WTC11 (cell line): Measurements from ENCODE around the gene GJE1.
A peak's percentile ranks its signal among the peaks of the same experiment; 100 is the strongest.

Experiments
- CTCF ChIP-seq: fragments of 200-600 bp; IDR thresholded peaks from 2 replicates; pipeline ENCODE4 v1.8.0; 2022; ENCODE audit warnings: antibody characterized with exemption
- EMX1 ChIP-seq: fragments of 250-450 bp; sonication (Bioruptor Pico); IDR thresholded peaks from 2 replicates; pipeline ENCODE4 v1.8.0; 2021; ENCODE audit warnings: mild to moderate bottlenecking
- ETV6 ChIP-seq: sonication (generic); formaldehyde crosslinking; IDR thresholded peaks from 2 replicates; pipeline ENCODE4 v1.8.1; 2022; ENCODE audit warnings: mild to moderate bottlenecking, missing genetic modification reagents
- FOXP1 ChIP-seq: sonication (generic); formaldehyde crosslinking; IDR thresholded peaks from 2 replicates; pipeline ENCODE4 v1.8.0; 2022; ENCODE audit warnings: missing genetic modification reagents, mild to moderate bottlenecking, moderate library complexity, borderline replicate concordance
- MXD4 ChIP-seq: fragments of 250-450 bp; sonication (Bioruptor Pico); IDR thresholded peaks from 2 replicates; pipeline ENCODE4 v1.8.0; 2021; ENCODE audit warnings: mild to moderate bottlenecking, moderate library complexity, borderline replicate concordance
- NR1H2 ChIP-seq: sonication (generic); formaldehyde crosslinking; IDR thresholded peaks from 2 replicates; pipeline ENCODE4 v1.9.0; 2021; ENCODE audit warnings: mild to moderate bottlenecking, moderate library complexity, missing genetic modification reagents
- USF2 ChIP-seq: sonication (generic); formaldehyde crosslinking; IDR thresholded peaks from 2 replicates; pipeline ENCODE4 v1.8.1; 2023; ENCODE audit warnings: mild to moderate bottlenecking, missing genetic modification reagents, moderate library complexity
- ZBTB21 ChIP-seq: sonication (generic); formaldehyde crosslinking; IDR thresholded peaks from 2 replicates; pipeline ENCODE4 v1.8.1; 2023; ENCODE audit warnings: mild to moderate bottlenecking, missing genetic modification reagents, borderline replicate concordance
- ZNF121 ChIP-seq: sonication (generic); formaldehyde crosslinking; IDR thresholded peaks from 2 replicates; pipeline ENCODE4 v1.8.0; 2023; ENCODE audit warnings: missing genetic modification reagents

GRCh38 chr6:142112451-142113061 lies 20.2 kb upstream of the GJE1 start:
- TF ChIP-seq CTCF (peak; percentile 75), ZBTB21 (no peak), USF2 (CRISPR knock-in tag) (no peak), MXD4 (CRISPR knock-in tag) (no peak), ETV6 (CRISPR knock-in tag) (no peak), EMX1 (CRISPR knock-in tag) (no peak), ZNF121 (CRISPR knock-in tag) (no peak), FOXP1 (CRISPR knock-in tag) (no peak), NR1H2 (no peak)
